Peyer's patch (tissue), 4 donors: ENCODE measurements around the gene TADA2B.

Experiments used
- CTCF ChIP-seq, 6 experiments: fragments of 450-650 bp in 4 of 6; fragments of 200-600 bp in 2 of 6; sonication (generic) in 1 of 6; IDR thresholded peaks; one replicate each; pipeline ENCODE4 v1.5.1; 2017 to 2019; ENCODE audit warnings: antibody characterized with exemption in 6 of 6, mild to moderate bottlenecking in 3 of 6, moderate library complexity in 1 of 6
- POLR2A ChIP-seq, 2 donors: fragments of 450-650 bp; IDR thresholded peaks; one replicate each; pipeline ENCODE4 v1.5.1; 2017; ENCODE audit warnings: antibody characterized with exemption in 2 of 2, mild to moderate bottlenecking in 2 of 2, moderate library complexity in 2 of 2

GRCh38 chr4:7014815-7015214 lies 28.4 kb upstream of the TADA2B start:
- TF ChIP-seq CTCF (IDR thresholded peaks at IDR 0.05) (no peak), POLR2A (IDR thresholded peaks at IDR 0.05) (no peak)
